ENCODE data around the gene ELOVL4.

ELOVL4 gene

GRCh38 chr6:79909517-79909916 lies 37.8 kb downstream of the ELOVL4 start:
- Histone ChIP-seq H3K36me3 (ENCODE audit: control insufficient read depth, insufficient read depth, low read length) (no peaks in the 10 kb centered on the region), H3K27me3 (replicated peaks; ENCODE audit: control insufficient read depth, insufficient read depth, low read length) (no peaks in the 10 kb centered on the region), H3K4me3 (replicated peaks; ENCODE audit: low read depth, low read length) (no peak overlapping the region)
- no peak for TF ChIP-seq CTCF (IDR thresholded peaks at IDR 0.05; ENCODE audit: insufficient read depth, low read length, poor library complexity, severe bottlenecking)
- no peak for DNase-seq (ENCODE audit: extremely low read depth, insufficient read length)

GRCh38 chr6:79902046-79902445 lies 45.3 kb downstream of the ELOVL4 start:
- no peak overlapping the region for H3K4me3 ChIP-seq (replicated peaks; ENCODE audit: low read depth, low read length)
- DNase-seq (ENCODE audit: extremely low read depth, insufficient read length), result no peak
- no peak for TF ChIP-seq CTCF (IDR thresholded peaks at IDR 0.05; ENCODE audit: insufficient read depth, low read length, poor library complexity, severe bottlenecking)
- H3K36me3 ChIP-seq (ENCODE audit: control insufficient read depth, insufficient read depth, low read length), result no peaks in the 10 kb centered on the region
- H3K27me3 ChIP-seq (replicated peaks; ENCODE audit: control insufficient read depth, insufficient read depth, low read length), result no peaks in the 10 kb centered on the region

GRCh38 chr6:79898076-79898475 lies 49.3 kb downstream of the ELOVL4 start:
- H3K36me3 ChIP-seq (ENCODE audit: control insufficient read depth, insufficient read depth, low read length), result no peaks in the 10 kb centered on the region
- H3K27me3 ChIP-seq (replicated peaks; ENCODE audit: control insufficient read depth, insufficient read depth, low read length), result no peaks in the 10 kb centered on the region
- no peak for DNase-seq (ENCODE audit: extremely low read depth, insufficient read length)
- TF ChIP-seq CTCF (IDR thresholded peaks at IDR 0.05; ENCODE audit: insufficient read depth, low read length, poor library complexity, severe bottlenecking), result no peak
- H3K4me3 ChIP-seq (replicated peaks; ENCODE audit: low read depth, low read length), result no peak overlapping the region

- no peak for DNase-seq (ENCODE audit: extremely low read depth, insufficient read length)
- no peaks in the 10 kb centered on the region for H3K36me3 ChIP-seq (ENCODE audit: control insufficient read depth, insufficient read depth, low read length)
- no peak for TF ChIP-seq CTCF (IDR thresholded peaks at IDR 0.05; ENCODE audit: insufficient read depth, low read length, poor library complexity, severe bottlenecking)
- no peaks in the 10 kb centered on the region for H3K27me3 ChIP-seq (replicated peaks; ENCODE audit: control insufficient read depth, insufficient read depth, low read length)
- H3K4me3 ChIP-seq (replicated peaks; ENCODE audit: low read depth, low read length), result no peak overlapping the region
These were observed 51.3 kb downstream of the ELOVL4 start for GRCh38 chr6:79896075-79896449.

- no peak for DNase-seq (ENCODE audit: extremely low read depth, insufficient read length)
- TF ChIP-seq CTCF (IDR thresholded peaks at IDR 0.05; ENCODE audit: insufficient read depth, low read length, poor library complexity, severe bottlenecking), result no peak
These were observed 51.8 kb downstream of the ELOVL4 start for GRCh38 chr6:79895382-79896074.

GRCh38 chr6:79894939-79895338 lies 52.4 kb downstream of the ELOVL4 start:
- no peak for DNase-seq (ENCODE audit: extremely low read depth, insufficient read length)
- H3K36me3 ChIP-seq (ENCODE audit: control insufficient read depth, insufficient read depth, low read length), result no peaks in the 10 kb centered on the region
- H3K4me3 ChIP-seq (replicated peaks; ENCODE audit: low read depth, low read length), result no peak overlapping the region
- TF ChIP-seq CTCF (IDR thresholded peaks at IDR 0.05; ENCODE audit: insufficient read depth, low read length, poor library complexity, severe bottlenecking), result no peak
- H3K27me3 ChIP-seq (replicated peaks; ENCODE audit: control insufficient read depth, insufficient read depth, low read length), result no peaks in the 10 kb centered on the region

More at GRCh38 chr6:79895382-79896074, 51.8 kb downstream of the ELOVL4 start:
- Histone ChIP-seq H3K4me3 (replicated peaks; ENCODE audit: low read depth, low read length) (no peak overlapping the region), H3K27me3 (replicated peaks; ENCODE audit: control insufficient read depth, insufficient read depth, low read length) (no peaks in the 10 kb centered on the region), H3K36me3 (ENCODE audit: control insufficient read depth, insufficient read depth, low read length) (no peaks in the 10 kb centered on the region)

Data from GM06990 (cell line).